GM12874 (cell line): ENCODE data around the gene COL4A4.

ENCODE experiments used
- TF ChIP-seq, protein P1 (sequence below): IDR thresholded peaks from 2 replicates; pipeline ENCODE4 v1.5.1; 2011; ENCODE audit warnings: low read depth, mild to moderate bottlenecking, control low read depth, low read length, moderate library complexity; ENCODE audit not compliant: insufficient read depth

Gene COL4A4

DNA sequence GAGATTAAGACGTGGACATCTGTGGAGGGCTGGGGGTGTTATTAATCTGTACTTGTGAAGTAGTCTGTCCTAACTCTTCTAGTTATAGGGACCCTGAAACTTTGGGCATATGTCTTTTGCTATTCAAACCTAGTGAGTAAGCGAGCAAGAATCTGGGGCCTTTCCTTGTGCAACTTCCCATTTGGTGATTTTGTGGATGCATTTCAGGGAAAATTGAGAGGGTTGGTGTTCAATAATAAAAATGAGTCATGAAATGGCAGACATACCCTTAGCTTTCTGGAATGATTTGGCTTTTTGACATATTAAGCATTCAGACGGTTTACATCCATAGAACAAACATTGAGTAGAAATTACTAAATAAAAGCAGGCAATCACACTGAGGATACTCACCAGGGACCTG, 17.0 kb downstream of the COL4A4 start:
- TF ChIP-seq, protein P1, sequence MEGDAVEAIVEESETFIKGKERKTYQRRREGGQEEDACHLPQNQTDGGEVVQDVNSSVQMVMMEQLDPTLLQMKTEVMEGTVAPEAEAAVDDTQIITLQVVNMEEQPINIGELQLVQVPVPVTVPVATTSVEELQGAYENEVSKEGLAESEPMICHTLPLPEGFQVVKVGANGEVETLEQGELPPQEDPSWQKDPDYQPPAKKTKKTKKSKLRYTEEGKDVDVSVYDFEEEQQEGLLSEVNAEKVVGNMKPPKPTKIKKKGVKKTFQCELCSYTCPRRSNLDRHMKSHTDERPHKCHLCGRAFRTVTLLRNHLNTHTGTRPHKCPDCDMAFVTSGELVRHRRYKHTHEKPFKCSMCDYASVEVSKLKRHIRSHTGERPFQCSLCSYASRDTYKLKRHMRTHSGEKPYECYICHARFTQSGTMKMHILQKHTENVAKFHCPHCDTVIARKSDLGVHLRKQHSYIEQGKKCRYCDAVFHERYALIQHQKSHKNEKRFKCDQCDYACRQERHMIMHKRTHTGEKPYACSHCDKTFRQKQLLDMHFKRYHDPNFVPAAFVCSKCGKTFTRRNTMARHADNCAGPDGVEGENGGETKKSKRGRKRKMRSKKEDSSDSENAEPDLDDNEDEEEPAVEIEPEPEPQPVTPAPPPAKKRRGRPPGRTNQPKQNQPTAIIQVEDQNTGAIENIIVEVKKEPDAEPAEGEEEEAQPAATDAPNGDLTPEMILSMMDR, result no peak

DNA sequence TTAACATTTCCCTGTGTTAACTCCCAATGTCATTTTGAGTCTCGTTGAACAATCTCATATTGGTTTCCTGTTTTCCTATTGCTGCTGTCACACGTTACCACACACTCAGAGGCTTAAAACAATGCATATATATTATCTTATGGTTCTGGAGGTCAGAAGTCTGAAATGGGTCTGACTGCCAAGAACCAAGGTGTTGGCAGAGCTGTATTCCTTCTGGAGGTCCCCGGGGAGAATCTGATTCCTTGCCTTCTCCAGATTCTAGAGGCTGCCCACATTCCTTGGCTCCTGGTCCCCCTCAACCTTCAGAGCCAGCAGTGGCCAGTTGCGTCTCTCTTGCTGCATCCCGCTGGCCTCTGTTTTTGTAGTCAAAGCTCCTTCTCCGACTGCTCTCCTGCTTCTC, 17.5 kb downstream of the COL4A4 start:
- TF ChIP-seq, protein P1, result no peak

DNA sequence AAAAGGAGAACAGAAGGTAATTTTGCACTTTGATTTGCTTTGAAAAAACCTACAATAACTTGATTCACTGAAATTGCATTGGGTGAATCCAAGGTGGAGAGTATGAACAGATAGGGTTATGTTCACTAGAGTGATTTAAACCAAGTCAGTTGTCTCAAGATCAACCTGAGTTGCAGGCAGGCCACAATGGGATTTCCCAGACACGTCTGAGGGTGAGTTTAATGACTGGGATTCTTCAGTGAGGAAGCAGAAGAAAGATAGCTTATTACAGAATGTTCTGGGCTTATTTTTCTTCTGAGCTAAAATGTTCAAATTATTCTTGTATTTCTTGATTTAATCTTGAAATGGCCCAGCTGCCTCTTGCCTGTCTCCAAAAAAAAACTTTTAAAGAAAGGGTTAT, 20.1 kb downstream of the COL4A4 start:
- TF ChIP-seq, protein P1, result no peak

DNA sequence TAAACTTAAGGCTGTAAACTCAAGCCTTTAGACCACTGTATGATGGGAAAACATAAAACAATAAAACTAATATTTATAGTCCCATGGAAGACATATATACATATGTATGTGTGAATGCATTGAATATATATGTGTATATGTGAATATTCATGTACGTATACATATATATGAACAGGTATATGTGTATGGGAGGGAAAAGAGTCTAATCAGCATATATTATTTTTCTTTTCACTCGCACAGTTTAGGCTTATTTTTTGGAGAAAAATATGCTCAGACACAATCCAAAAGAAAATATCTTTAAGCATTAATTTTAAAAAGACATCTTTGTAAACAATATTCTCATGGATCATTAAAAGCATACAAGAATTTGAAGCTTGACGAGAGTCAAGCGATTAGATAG, 22.7 kb downstream of the COL4A4 start:
- TF ChIP-seq, protein P1, result no peak

DNA sequence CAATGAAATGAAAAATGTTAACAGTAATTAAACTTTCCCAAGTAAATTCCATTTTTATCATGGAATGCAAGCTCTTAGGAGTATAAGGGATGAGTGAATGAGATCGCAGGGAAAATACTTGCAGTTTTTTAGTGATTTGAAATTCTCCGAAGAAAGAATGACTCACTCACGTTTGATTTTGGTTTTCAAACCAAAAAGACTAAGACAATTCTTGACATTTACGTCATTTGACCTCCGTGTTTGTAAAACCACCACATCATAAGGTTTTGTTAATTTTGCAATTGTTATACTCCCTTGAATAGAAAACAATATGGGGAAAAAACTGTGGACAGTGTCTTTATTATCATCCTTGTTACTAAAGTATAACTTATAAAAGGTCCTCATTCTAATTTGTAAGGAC, 29.4 kb downstream of the COL4A4 start:
- TF ChIP-seq, protein P1, result no peak

DNA sequence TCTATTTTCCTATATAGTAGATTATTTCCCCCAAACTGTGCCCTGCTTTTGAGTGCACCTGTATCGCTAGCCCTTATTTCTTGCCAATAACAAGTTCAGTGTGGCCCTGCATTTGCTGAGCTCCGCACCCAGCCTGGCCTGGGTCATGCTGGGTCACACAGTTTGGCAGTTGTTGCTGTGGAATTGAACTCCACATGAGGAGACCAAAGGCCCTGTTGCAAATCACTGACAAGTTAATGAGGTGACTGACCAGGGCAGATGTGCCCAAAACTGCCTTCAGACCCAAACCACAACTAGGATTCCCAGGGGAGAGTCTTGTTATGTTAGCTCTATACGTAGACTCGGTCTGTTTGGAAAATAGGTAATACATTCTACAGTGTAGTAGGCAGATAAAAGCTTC, 31.0 kb downstream of the COL4A4 start:
- TF ChIP-seq, protein P1, result no peak

DNA sequence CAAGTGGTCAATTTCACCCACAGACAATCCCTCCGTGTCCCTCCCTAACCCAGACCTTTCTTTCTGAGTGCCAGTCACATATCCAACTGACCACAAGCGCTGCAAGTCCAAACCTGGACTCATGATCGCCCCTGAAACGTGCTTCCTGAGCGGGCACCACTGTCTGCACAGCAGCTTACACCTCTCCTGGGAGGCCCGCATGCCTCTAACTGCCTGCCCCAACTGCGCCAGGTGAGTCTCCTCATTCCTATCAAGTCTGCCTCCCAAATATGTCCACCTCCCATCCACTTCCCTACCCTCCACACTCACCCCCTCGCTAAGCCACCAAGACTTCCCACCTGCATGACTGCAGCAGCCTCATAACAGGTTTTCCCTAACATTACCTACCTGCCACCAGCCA, 33.4 kb downstream of the COL4A4 start:
- TF ChIP-seq, protein P1, result no peak

DNA sequence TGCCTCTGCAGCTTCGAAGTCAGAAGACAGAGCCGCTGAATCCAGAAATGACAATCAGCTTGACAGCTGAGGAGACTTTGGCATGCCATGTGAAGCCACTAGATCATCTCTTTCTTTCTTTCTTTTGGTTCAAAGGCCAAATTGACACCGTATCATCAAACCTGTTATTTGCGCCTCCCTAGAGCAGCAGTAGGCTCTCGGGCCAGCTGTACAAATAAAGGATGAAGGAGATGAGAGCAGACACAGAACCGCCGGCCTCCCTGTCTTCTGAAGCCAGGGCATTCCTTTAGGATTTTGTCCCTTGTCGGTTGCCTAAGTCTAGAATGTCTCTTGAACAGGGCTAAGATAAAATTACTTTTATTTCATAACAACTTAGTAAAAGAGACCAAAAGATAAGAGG, 36.8 kb downstream of the COL4A4 start:
- TF ChIP-seq, protein P1, result no peak
